Measurements from ENCODE around the gene DIPK1A. TPM values are rescaled to one million over a fixed set of nuclear protein-coding genes. Genes with fewer than 3 reads are reported as not detected.

Gene DIPK1A
- total RNA-seq, 1 donor from 2014 or later = 6.6 TPM

Other genes starting within 250 kb of the DIPK1A start
- gene EVI5, start 176.4 kb downstream of the DIPK1A start, total RNA-seq = 77.7 TPM
- 780 TPM for gene RPL5, start 129.4 kb downstream of the DIPK1A start, total RNA-seq
- 27.8 TPM for gene MTF2, start 117.8 kb upstream of the DIPK1A start, total RNA-seq
- 40.5 TPM for gene TMED5, start 219.0 kb upstream of the DIPK1A start, total RNA-seq
- 7.2 TPM for gene CCDC18, start 219.3 kb upstream of the DIPK1A start, total RNA-seq